T-helper 2 cell treated with Interferon-gamma antibody and Interleukin-4, amounts not matched to agents 5 μg/mL and 100 μg/mL, for 36 hours (primary cell): ENCODE data around the gene ATL1.
A peak's percentile ranks its signal among the peaks of the same experiment; 100 is the strongest.

Experiments used
- DNase-seq: peaks from one replicate; pipeline ENCODE4 v3.0.0; 2021; ENCODE audit warnings: low spot score
- H3K27ac Mint-ChIP-seq: one replicate; pipeline ENCODE4 v1.8.0; 2021; ENCODE audit warnings: mild to moderate bottlenecking, mixed read lengths
- H3K27me3 Mint-ChIP-seq: one replicate; pipeline ENCODE4 v1.8.0; 2021; ENCODE audit warnings: low read depth, mixed read lengths
- H3K36me3 Mint-ChIP-seq: one replicate; pipeline ENCODE4 v1.8.0; 2021; ENCODE audit warnings: low read depth, mixed read lengths
- H3K4me1 Mint-ChIP-seq: one replicate; pipeline ENCODE4 v1.8.0; 2021; ENCODE audit warnings: low read depth, mixed read lengths
- H3K4me3 Mint-ChIP-seq: one replicate; pipeline ENCODE4 v1.8.0; 2022; ENCODE audit warnings: mild to moderate bottlenecking, moderate library complexity, mixed read lengths
- H3K9me3 Mint-ChIP-seq: one replicate; pipeline ENCODE4 v1.8.0; 2021; ENCODE audit warnings: mixed read lengths

The ATL1 gene

DNA sequence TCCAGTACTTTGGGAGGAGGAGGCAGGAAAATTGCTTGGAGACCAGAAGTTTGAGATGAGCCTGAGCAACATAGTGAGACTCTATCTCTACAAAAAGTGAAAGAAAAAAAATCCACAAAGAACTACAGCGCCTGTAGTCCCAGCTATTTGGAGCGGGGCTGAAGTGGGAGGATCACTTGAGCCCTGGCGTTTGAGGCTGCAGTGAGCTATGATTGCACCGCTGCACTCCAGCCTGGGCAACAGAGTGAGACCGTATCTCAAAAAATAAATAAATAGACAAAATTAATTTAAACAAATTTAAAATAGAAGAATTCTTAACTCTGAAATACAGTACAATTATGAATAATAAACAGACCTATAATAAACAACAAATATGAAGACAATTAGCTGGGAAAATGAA lies 40.9 kb downstream of the ATL1 start:
- Mint-ChIP-seq H3K9me3 (no peaks in the 10 kb centered on the region), H3K4me1 (peaks cover 3% of the 10 kb centered on the region), H3K4me3 (no peak overlapping the region), H3K36me3 (no peaks in the 10 kb centered on the region), H3K27ac (no peak overlapping the region), H3K27me3 (peaks cover 8% of the 10 kb centered on the region)
- DNase-seq = no peak

DNA sequence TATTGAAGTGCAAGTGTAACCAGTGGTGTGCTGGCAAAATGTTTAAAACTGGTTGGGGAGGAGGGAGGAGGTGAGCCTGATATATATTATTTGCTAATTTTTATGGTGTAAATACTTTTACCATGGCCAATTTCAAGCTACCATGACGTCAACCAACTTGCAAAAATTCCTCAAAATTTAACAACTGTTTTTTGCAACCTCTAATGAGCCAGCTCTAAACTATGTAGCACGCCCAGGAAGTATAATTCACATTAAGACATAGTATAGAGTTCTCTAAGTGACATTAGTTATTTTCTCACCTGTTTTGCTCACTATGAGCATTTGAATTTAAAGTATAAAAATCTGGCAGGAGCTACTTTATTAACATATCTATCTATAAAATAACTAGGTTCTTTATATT lies 41.4 kb downstream of the ATL1 start:
- Mint-ChIP-seq H3K4me1 (peaks cover 3% of the 10 kb centered on the region), H3K27ac (no peak overlapping the region), H3K27me3 (peaks cover 8% of the 10 kb centered on the region), H3K36me3 (no peaks in the 10 kb centered on the region), H3K4me3 (no peak overlapping the region), H3K9me3 (no peaks in the 10 kb centered on the region)
- DNase-seq = no peak

DNA sequence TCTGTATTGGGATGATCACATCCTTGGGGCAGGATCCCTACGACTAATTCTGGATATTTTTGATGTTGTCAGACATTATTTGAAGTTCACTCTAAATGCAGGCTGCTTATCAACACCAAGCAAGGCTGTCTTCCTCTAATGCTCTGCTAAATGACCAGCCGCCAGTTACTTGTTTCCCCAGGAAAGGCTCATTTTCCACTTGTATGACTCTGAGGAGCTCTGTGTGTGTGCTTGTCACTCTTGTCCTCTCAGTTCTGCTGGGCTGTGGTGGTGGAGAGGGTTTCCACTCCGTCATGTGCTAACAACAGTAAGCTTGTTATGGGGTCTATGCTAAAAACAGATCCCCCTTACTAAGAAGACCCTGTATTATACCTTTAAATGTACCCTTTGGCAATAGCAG lies 42.1 kb downstream of the ATL1 start:
- Mint-ChIP-seq H3K27ac (peak overlapping the region; percentile 65), H3K36me3 (no peaks in the 10 kb centered on the region), H3K9me3 (no peaks in the 10 kb centered on the region), H3K4me1 (peaks cover 3% of the 10 kb centered on the region), H3K4me3 (no peak overlapping the region), H3K27me3 (peaks cover 8% of the 10 kb centered on the region)
- DNase-seq = no peak

DNA sequence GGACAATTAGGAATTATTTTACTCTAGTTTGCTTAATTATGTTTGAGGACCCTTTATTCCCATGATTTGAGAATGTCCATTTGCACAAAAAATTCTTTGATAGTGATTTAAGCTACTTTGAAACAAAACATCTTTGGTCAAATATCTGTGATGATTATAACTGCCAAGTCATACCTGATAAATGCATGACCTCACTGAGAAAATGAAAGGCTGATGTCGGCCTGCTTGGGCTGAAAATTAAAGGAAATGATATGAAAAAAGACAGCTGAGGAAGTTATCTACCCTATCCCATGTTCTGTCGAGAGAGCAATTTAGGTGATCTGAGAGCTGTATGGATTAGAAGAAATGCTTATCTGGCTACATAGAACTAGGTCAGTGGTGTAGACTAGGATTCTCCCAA lies 43.6 kb downstream of the ATL1 start:
- no peaks in the 10 kb centered on the region for H3K9me3 Mint-ChIP-seq
- no peak overlapping the region for H3K27ac Mint-ChIP-seq
- peaks cover 7% of the 10 kb centered on the region for H3K27me3 Mint-ChIP-seq
- DNase-seq = no peak
- no peak overlapping the region for H3K4me3 Mint-ChIP-seq
- peaks cover 6% of the 10 kb centered on the region for H3K4me1 Mint-ChIP-seq
- no peaks in the 10 kb centered on the region for H3K36me3 Mint-ChIP-seq

DNA sequence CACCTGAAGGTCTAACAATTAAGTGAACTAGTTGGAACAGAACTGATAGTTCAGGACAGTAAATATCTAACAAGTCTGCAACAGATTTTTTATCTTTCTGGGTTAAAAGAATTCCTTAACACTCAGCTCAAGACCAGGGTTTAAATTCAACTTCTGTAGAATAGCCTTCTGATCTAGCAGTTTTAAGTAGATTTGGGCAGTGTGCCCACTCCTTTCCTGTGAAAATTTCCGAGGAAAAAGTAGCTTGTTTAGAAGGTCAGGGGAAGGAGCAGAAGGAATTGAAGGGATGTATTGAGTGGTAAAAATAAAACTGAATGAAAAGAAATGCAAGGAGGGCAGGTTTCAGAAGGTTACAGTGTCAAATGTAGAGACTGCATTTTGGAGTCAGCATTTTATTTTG lies 45.8 kb downstream of the ATL1 start:
- peaks cover 3% of the 10 kb centered on the region for H3K4me1 Mint-ChIP-seq
- H3K27ac Mint-ChIP-seq = no peak overlapping the region
- no peaks in the 10 kb centered on the region for H3K9me3 Mint-ChIP-seq
- H3K4me3 Mint-ChIP-seq = no peak overlapping the region
- no peaks in the 10 kb centered on the region for H3K36me3 Mint-ChIP-seq
- DNase-seq = no peak
- H3K27me3 Mint-ChIP-seq = peaks cover 6% of the 10 kb centered on the region

DNA sequence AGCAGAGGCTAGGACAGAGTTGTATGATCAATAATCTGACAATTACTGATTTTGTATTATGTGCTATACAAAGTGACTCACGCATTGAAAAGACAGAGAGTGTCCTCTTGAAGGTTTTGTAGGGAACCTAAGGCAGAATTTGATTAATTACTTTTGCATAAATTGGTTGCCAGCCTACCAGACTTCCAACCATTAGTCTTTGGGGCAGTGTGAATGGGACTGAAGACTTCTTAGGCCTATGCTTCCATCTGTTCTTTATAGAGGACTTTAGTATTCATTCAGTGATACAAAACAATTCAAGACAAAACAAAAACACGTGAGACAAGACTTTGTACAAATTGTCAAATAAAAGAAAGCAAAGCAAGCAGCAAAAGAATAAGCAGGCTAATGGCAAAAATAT lies 46.5 kb downstream of the ATL1 start:
- Mint-ChIP-seq H3K4me3 (no peak overlapping the region), H3K27me3 (peaks cover 11% of the 10 kb centered on the region), H3K9me3 (no peaks in the 10 kb centered on the region), H3K36me3 (no peaks in the 10 kb centered on the region), H3K4me1 (peaks cover 3% of the 10 kb centered on the region), H3K27ac (no peak overlapping the region)
- DNase-seq = no peak

DNA sequence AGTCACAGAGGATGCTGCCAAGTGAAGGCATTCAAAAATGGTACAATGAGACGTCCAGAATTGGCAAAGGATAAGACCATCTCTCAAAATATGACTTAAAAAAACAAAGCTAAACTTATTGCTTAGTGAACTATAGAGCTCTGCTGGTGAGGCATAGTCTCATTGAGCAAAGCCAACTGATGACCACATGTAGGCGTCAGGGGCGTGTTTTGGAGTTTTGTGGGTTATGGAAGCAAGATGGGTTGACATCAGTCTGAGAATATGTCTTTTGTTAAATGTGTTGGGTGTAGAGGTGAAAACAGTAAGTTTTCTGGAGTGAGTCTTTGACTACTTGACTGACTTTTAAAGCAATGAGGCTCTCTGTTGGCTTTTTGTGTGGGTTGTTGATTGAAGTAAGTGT lies 47.2 kb downstream of the ATL1 start:
- H3K27ac Mint-ChIP-seq = no peak overlapping the region
- H3K4me3 Mint-ChIP-seq = no peak overlapping the region
- DNase-seq = peak; percentile 70
- H3K36me3 Mint-ChIP-seq = no peaks in the 10 kb centered on the region
- peaks cover 3% of the 10 kb centered on the region for H3K4me1 Mint-ChIP-seq
- no peaks in the 10 kb centered on the region for H3K9me3 Mint-ChIP-seq
- peaks cover 14% of the 10 kb centered on the region for H3K27me3 Mint-ChIP-seq

DNA sequence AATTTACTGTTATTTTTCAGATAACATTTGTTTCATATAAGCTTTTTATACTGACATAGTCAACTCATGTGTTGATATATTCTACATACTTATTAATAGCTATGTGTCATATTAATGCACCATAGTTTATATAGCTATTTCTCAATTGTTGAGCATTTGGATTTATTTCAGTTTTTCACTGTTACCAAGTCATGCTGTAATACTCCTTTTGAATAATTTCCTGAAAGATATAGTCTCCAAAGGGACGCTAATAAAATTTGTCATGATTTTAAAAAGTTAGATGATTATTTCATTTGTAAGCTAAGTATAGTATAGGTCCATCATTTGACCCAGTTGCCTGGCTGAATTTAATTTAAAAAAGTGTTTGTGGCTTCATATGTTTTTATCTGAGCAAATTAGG lies 47.8 kb downstream of the ATL1 start:
- Mint-ChIP-seq H3K4me1 (peaks cover 3% of the 10 kb centered on the region), H3K9me3 (no peaks in the 10 kb centered on the region), H3K36me3 (no peaks in the 10 kb centered on the region), H3K27me3 (peaks cover 14% of the 10 kb centered on the region), H3K27ac (no peak overlapping the region), H3K4me3 (no peak overlapping the region)
- DNase-seq = no peak

DNA sequence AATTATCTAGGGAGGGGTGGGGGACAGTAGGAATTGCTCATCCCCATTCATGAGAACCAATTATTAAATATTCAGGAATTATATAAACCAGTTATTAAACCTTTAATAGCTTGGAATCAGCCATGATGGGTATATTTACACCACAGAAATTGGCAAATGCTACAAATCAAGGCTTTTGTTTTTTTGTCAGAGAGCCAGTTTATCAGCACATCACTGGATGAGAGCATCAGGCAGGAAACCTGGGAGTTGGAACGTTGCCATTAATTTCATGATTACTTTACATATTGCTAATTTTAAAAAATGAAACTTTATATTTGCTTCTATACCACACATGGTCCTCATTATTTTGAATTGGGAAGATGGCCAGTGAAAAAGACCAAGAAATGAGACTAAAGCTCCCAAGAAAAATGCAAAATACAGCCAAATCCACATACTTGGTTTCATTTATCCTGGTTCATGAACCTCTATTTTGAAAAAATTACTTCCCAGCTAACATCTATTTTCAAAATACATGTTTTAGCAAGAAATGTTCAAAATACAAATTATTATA lies 48.4 kb downstream of the ATL1 start:
- Mint-ChIP-seq H3K4me3 (no peak overlapping the region), H3K36me3 (no peaks in the 10 kb centered on the region), H3K9me3 (no peaks in the 10 kb centered on the region), H3K27me3 (peaks cover 15% of the 10 kb centered on the region), H3K27ac (no peak overlapping the region), H3K4me1 (peaks cover 3% of the 10 kb centered on the region)
- DNase-seq = no peak

DNA sequence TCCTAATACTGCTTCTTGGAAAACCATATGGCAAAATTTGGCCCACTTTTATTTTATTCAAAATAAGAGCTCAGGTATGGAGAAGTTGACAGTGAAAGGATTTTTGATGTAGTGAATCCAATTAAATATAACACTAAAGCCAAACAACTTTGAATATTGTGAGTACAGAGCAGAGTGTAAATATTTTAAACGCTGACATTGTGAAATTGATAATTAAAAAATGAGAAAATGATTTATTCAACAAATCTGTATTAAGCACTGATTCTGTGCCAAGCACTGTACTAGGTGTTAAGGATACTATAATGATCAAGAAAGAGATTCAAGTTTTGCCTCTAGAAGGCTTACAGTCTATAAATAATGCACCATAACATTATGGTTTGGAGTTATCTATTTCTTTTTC lies 50.5 kb downstream of the ATL1 start:
- Mint-ChIP-seq H3K4me3 (no peak overlapping the region), H3K9me3 (no peaks in the 10 kb centered on the region), H3K27ac (no peak overlapping the region), H3K36me3 (no peaks in the 10 kb centered on the region), H3K4me1 (peaks cover 3% of the 10 kb centered on the region), H3K27me3 (peaks cover 23% of the 10 kb centered on the region)
- no peak for DNase-seq

DNA sequence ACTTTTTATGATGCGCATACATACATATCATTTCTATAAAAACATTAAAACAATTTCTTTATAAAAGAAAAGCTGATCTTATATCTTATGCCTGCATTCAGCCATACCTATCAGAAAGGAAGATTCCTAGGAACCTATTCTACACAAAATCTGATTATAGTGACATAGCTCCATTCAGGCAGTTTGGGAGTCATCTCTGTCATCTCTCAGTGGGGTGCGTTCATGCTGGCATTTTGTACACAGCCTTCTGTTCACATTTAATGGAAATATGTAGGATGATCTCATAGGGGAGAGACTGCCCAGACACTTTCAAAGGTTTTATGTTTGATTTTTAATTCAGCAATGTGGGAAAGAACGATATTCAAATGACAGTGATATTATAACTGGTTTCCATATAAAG lies 52.9 kb downstream of the ATL1 start:
- DNase-seq = no peak
- no peaks in the 10 kb centered on the region for H3K4me1 Mint-ChIP-seq
- no peak overlapping the region for H3K27ac Mint-ChIP-seq
- no peaks in the 10 kb centered on the region for H3K9me3 Mint-ChIP-seq
- H3K4me3 Mint-ChIP-seq = no peak overlapping the region
- H3K36me3 Mint-ChIP-seq = no peaks in the 10 kb centered on the region
- H3K27me3 Mint-ChIP-seq = peaks cover 23% of the 10 kb centered on the region

DNA sequence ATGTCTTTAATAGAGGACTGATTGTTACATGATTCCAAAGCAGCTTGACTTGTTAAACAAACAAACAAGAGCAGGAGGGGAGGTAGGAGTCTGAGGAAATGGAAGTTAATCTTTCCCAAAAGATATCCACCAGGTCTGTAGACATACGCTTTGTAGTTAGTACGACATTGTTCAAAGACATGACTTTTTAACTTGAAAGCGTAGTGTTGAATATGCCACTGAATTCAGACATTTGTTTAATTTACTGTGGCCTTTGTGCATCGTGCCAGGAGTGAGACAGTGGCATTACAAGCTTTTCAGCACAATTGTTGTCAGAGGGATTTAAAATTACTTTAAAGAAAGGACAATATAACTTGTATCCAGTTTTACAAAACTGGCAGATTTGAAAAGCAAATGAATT lies 55.1 kb downstream of the ATL1 start:
- no peak overlapping the region for H3K4me3 Mint-ChIP-seq
- no peaks in the 10 kb centered on the region for H3K4me1 Mint-ChIP-seq
- H3K9me3 Mint-ChIP-seq = no peaks in the 10 kb centered on the region
- DNase-seq = no peak
- H3K36me3 Mint-ChIP-seq = no peaks in the 10 kb centered on the region
- H3K27me3 Mint-ChIP-seq = peaks cover 20% of the 10 kb centered on the region
- H3K27ac Mint-ChIP-seq = no peak overlapping the region

DNA sequence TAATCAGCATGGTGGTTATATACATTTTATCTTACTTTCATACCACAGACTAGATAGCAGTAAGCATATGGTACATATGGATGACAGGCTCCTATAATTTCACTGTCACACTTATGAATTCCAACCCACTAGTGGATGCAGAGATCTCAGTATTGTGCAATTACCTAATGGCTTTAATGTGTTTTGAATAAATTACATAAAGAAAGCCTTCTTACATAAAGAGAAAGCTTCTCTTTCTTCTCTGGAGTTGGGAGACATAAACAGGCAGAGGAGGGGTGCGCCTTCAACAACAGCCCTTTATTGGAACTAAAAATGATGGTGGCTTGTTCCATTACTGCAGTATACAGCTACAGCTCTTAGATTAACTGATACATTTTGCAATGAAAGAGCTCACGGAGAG lies 55.6 kb downstream of the ATL1 start:
- Mint-ChIP-seq H3K27ac (no peak overlapping the region), H3K9me3 (no peaks in the 10 kb centered on the region), H3K4me3 (no peak overlapping the region), H3K4me1 (no peaks in the 10 kb centered on the region), H3K36me3 (no peaks in the 10 kb centered on the region), H3K27me3 (peaks cover 17% of the 10 kb centered on the region)
- no peak for DNase-seq

DNA sequence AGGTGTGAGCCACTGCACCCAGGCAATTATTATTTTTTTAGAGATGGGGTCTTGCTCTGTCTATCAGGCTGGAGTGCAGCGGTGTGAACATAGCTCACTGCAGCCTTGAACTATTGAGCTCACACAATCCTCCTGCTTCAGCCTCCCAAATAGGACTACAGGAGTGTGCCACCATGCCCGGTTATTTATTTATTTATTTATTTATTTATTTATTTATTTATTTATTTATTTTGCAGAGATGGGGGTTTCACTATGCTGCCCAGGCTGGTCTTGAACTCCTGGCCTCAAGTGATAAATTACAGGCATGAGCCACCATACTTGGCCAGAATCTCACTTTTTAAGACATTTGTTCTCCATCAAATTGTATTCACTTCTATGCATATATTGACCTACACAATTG lies 56.3 kb downstream of the ATL1 start:
- no peaks in the 10 kb centered on the region for H3K36me3 Mint-ChIP-seq

DNA sequence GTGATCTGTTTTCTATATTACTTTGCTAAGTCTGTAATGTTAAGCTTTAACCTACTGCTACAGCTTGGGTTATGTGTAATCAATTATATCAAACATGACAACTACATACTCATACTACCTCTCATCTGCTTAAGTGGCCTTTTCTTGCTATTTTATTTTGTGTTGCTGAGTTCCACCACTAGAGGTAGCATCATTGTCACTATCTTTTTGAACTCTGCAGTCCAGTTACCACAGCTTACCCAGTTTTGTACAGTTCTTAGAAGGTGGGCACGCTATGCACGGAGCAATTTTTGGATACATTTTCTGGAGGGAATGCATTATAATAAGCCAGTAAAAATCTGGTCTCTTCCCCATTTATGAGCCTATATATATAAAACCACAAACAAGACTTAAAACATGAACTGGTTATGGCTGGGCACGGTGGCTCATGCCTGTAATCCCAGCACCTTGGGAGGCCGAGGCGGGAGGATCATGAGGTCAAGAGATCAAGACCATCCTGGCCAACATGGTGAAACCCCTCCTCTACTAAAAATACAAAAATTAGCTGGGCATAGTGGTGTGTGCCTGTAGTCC lies 59.7 kb downstream of the ATL1 start:
- Mint-ChIP-seq H3K36me3 (no peaks in the 10 kb centered on the region), H3K4me1 (no peaks in the 10 kb centered on the region), H3K4me3 (no peak overlapping the region), H3K27ac (no peak overlapping the region), H3K9me3 (no peaks in the 10 kb centered on the region), H3K27me3 (no peaks in the 10 kb centered on the region)
- DNase-seq = no peak

More for the DNA sequence above, 56.3 kb downstream of the ATL1 start:
- no peak for DNase-seq
- peaks cover 14% of the 10 kb centered on the region for H3K27me3 Mint-ChIP-seq
- H3K4me1 Mint-ChIP-seq = no peaks in the 10 kb centered on the region
- H3K4me3 Mint-ChIP-seq = no peak overlapping the region
- no peak overlapping the region for H3K27ac Mint-ChIP-seq
- H3K9me3 Mint-ChIP-seq = no peaks in the 10 kb centered on the region
